ENCODE measurements around the gene TMEM45A. TPM values are rescaled to one million over a fixed set of nuclear protein-coding genes. Genes with fewer than 3 reads are reported as not detected.
"Not testable (repeated sequence)": the region's sequence is repeated elsewhere in the genome, so short reads cannot be mapped to it uniquely, and the experiment has no call there.

TMEM45A gene
- total and polyA plus RNA-seq, 7 donors = 1.4 to 23.9 (median 12.2) TPM

DNA sequence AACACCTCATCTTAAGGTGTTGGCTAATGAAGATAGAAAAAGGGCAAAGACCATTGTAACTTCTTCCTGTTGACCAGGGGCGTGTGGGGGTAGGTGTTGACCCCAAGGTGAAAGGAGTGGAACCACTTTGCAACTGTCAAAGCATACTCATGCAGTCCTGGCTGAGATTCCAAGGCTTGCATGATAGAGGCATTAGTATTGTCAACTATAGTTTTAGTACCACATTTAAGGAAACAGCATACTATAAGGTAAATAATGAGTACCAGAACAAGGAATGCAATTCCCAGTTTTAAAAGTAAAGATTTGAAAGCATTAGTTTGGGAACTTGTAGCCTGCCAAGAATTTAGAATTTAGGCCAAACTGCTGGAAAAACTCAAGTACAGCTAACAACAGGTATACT lies 89.2 kb downstream of the TMEM45A start:
- H3K27me3 ChIP-seq = no peaks in the 10 kb centered on the region

DNA sequence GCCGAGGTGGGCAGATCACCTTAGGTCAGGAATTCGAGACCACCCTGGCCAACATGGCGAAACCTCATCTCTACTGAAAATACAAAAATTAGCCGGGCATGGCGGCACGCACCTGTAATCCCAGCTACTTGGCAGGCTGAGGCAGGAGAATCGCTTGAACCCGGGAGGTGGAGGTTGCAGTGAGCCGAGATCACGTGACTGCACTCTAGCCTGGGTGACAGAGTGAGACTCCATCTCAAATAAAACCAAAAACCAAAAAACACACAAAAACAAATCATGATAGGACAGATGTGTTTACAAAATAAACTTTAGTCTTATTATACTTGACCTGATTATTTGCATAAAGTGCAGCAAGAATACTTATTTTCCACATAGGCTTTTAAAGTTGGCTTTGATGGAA lies 89.7 kb downstream of the TMEM45A start:
- WGBS, 2 donors = 94 to 96% methylated on average over 10 of the region's 10 CpGs
- H3K4me1 ChIP-seq; H3K9me3 ChIP-seq; H3K36me3 ChIP-seq; intact Hi-C loops (cut with DNase I); DNase-seq; H3K27me3 ChIP-seq; H3K27ac ChIP-seq; H3K4me3 ChIP-seq: not testable (repeated sequence)

More for the DNA sequence above, 89.2 kb downstream of the TMEM45A start:
- TF ChIP-seq, protein P1, sequence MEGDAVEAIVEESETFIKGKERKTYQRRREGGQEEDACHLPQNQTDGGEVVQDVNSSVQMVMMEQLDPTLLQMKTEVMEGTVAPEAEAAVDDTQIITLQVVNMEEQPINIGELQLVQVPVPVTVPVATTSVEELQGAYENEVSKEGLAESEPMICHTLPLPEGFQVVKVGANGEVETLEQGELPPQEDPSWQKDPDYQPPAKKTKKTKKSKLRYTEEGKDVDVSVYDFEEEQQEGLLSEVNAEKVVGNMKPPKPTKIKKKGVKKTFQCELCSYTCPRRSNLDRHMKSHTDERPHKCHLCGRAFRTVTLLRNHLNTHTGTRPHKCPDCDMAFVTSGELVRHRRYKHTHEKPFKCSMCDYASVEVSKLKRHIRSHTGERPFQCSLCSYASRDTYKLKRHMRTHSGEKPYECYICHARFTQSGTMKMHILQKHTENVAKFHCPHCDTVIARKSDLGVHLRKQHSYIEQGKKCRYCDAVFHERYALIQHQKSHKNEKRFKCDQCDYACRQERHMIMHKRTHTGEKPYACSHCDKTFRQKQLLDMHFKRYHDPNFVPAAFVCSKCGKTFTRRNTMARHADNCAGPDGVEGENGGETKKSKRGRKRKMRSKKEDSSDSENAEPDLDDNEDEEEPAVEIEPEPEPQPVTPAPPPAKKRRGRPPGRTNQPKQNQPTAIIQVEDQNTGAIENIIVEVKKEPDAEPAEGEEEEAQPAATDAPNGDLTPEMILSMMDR (IDR thresholded peaks at IDR 0.05) = no peak
- TF ChIP-seq POLR2AphosphoS5 (IDR thresholded peaks at IDR 0.05) (no peak), POLR2A (IDR thresholded peaks at IDR 0.05) (no peak), EP300 (IDR thresholded peaks at IDR 0.05) (no peak)
- H3K4me3 ChIP-seq = no peak overlapping the region
- no peaks in the 10 kb centered on the region for H3K36me3 ChIP-seq
- 40 to 72% methylated on average over 1 of the region's 1 CpG for WGBS, 2 donors
- no peaks in the 10 kb centered on the region for H3K9me3 ChIP-seq
- no peak for DNase-seq
- intact Hi-C loops (cut with DNase I) = no loop called here
- H3K4me1 ChIP-seq = no peaks in the 10 kb centered on the region
- H3K27ac ChIP-seq = no peak overlapping the region

DNA sequence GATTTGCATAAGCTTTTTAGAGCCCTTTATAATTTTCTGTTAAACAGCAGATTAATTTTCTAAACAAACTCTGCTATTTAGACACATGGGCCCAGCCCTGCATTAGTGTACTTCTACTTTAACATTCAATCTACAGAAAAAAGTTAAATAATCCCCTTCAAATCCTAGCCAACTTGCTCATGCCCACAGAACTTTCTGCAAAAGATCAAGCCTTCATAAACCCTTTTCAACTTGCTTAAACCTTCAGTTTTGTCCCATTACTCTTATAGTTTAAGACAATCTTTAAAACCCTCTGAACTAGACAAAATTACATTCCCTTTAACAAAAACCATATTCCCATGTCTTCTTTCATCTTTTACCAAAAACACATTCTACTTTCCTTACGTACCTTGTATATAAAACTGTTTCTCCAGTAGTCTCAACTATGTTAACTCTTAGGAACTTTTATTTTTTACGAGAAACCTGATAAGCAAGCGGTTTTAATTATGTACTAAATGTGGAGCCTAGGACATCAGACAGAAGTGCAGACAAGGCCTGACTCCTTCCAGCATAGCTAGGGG lies 91.8 kb downstream of the TMEM45A start:
- intact Hi-C loops (cut with DNase I) = no loop called here
- WGBS, 2 donors = 88 to 93% methylated on average over 3 of the region's 3 CpGs
- no peak overlapping the region for H3K27ac ChIP-seq
- no peak overlapping the region for H3K4me3 ChIP-seq
- H3K36me3 ChIP-seq = no peaks in the 10 kb centered on the region
- H3K4me1 ChIP-seq = no peaks in the 10 kb centered on the region
- no peak for TF ChIP-seq EP300 (IDR thresholded peaks at IDR 0.05)
- no peak for TF ChIP-seq POLR2AphosphoS5 (IDR thresholded peaks at IDR 0.05)
- TF ChIP-seq, protein P1 (IDR thresholded peaks at IDR 0.05) = no peak
- no peak for TF ChIP-seq POLR2A (IDR thresholded peaks at IDR 0.05)
- DNase-seq = no peak
- no peaks in the 10 kb centered on the region for H3K27me3 ChIP-seq
- no peaks in the 10 kb centered on the region for H3K9me3 ChIP-seq

DNA sequence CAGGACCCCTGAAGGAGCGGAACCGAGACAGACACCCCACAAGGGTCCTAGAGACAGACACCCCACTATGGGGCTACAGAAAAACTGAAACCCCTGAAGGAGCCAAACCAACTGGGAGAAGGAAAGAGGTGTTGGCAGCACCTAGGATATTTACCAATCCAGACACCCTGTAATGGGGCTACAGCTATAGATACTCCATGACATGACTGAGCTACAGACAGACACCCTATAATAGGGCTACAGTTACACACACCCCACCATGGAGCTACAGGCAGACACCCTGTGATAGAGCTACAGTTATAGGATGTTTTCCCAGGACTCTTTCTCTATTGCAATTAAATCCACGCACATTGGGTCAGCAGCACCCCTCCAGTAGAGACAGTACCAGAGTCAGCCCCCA lies 94.4 kb downstream of the TMEM45A start:
- no peak overlapping the region for H3K4me3 ChIP-seq
- no peaks in the 10 kb centered on the region for H3K27me3 ChIP-seq
- H3K27ac ChIP-seq = no peak overlapping the region
- H3K4me1 ChIP-seq = peaks cover 0 to 12% (median 7%) of the 10 kb centered on the region in 4 donors
- intact Hi-C loops (cut with DNase I) = no loop called here
- DNase-seq = no peak
- TF ChIP-seq, protein P1 (IDR thresholded peaks at IDR 0.05) = no peak
- TF ChIP-seq POLR2A (IDR thresholded peaks at IDR 0.05) (no peak), EP300 (IDR thresholded peaks at IDR 0.05) (no peak), POLR2AphosphoS5 (IDR thresholded peaks at IDR 0.05) (no peak)
- 80 to 93% methylated on average over 3 of the region's 3 CpGs for WGBS, 2 donors
- H3K9me3 ChIP-seq = no peaks in the 10 kb centered on the region
- no peaks in the 10 kb centered on the region for H3K36me3 ChIP-seq

DNA sequence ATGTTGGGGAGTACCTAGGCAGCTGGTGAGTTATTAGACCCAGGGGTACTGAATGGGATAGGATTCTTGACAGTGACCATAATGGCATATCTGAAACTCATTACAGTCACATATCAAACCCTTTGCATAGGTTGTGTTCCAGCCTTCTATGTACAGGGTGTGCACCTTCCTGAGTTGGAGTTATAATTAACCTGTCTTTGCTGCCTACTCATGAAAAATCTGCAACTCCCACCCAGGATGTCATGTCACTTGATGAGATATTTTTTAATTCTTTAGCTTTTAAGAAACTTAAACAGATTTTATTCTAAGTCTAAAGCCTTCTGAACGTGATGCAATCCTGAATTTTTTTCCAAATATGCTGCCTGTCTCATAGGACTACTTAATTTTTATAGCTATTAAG lies 95.8 kb downstream of the TMEM45A start:
- Histone ChIP-seq H3K4me3 (no peak overlapping the region), H3K27ac (no peak overlapping the region), H3K9me3 (no peaks in the 10 kb centered on the region), H3K27me3 (no peaks in the 10 kb centered on the region), H3K4me1 (peaks cover 0 to 13% (median 7%) of the 10 kb centered on the region in 4 donors), H3K36me3 (no peaks in the 10 kb centered on the region)
- TF ChIP-seq EP300 (IDR thresholded peaks at IDR 0.05) = no peak
- TF ChIP-seq POLR2AphosphoS5 (IDR thresholded peaks at IDR 0.05) = no peak
- no peak for TF ChIP-seq POLR2A (IDR thresholded peaks at IDR 0.05)
- TF ChIP-seq, protein P1 (IDR thresholded peaks at IDR 0.05) = no peak
- 84 to 86% methylated on average over 1 of the region's 1 CpG for WGBS, 2 donors
- intact Hi-C loops (cut with DNase I) = no loop called here
- DNase-seq = no peak
